ENCODE measurements around the gene THOC7.

The THOC7 gene

GRCh38 chr3:63849175-63849574, 14.4 kb downstream of the THOC7 start:
- Histone ChIP-seq H3K4me3 (ENCODE audit: low read depth, low read length) (no peak overlapping the region), H3K4me2 (ENCODE audit: low read length) (no peak overlapping the region), H3K27ac (no peak overlapping the region), H2AFZ (no peak overlapping the region), H3K36me3 (ENCODE audit: control insufficient read depth, insufficient read depth, low read length) (no peaks in the 10 kb centered on the region), H3K27me3 (ENCODE audit: control insufficient read depth, insufficient read depth, low read length) (no peaks in the 10 kb centered on the region), H3K4me1 (peaks cover 7% of the 10 kb centered on the region), H3K9me3 (ENCODE audit: control insufficient read depth, low read length) (no peaks in the 10 kb centered on the region), H3K9ac (no peak overlapping the region), H3K79me2 (peaks cover 7% of the 10 kb centered on the region)
- TF ChIP-seq, protein P1, sequence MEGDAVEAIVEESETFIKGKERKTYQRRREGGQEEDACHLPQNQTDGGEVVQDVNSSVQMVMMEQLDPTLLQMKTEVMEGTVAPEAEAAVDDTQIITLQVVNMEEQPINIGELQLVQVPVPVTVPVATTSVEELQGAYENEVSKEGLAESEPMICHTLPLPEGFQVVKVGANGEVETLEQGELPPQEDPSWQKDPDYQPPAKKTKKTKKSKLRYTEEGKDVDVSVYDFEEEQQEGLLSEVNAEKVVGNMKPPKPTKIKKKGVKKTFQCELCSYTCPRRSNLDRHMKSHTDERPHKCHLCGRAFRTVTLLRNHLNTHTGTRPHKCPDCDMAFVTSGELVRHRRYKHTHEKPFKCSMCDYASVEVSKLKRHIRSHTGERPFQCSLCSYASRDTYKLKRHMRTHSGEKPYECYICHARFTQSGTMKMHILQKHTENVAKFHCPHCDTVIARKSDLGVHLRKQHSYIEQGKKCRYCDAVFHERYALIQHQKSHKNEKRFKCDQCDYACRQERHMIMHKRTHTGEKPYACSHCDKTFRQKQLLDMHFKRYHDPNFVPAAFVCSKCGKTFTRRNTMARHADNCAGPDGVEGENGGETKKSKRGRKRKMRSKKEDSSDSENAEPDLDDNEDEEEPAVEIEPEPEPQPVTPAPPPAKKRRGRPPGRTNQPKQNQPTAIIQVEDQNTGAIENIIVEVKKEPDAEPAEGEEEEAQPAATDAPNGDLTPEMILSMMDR (IDR thresholded peaks at IDR 0.05) = no peak

DNA sequence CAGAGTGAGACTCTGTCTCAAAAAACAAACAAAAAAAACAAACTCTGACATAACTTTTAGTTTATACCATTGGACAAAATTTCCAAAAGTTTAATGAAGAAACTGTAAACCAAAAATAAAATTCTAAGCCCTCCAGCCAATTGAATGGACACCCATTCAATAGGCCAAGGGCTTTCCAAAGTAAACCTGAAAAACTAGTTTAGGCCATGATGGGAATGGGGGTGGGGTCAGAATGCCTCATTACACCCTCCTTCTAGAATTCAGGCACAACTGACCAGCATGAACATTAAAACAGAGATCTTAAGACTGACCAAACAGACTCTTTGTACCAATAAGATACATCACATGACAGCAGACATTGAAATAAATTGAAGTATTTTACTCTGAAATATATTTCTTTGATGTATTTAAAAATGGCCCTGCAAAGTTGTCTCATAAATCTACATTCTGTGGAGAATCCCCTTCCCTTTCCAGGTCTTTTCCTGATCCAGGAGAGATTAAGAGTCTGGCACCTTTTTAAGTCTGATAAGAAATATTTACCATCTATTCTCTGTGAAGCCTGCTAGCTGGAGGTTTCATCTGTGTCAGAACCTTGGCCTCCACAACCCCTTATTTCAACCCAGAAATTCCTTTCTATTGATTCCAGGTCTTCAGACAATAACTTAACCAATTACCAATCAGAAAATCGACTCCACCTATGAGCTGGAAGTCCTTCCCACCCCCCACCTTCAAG, 15.7 kb downstream of the THOC7 start:
- Histone ChIP-seq H2AFZ (no peak overlapping the region), H3K4me2 (ENCODE audit: low read length) (no peak overlapping the region), H3K9ac (no peak overlapping the region), H3K4me3 (ENCODE audit: low read depth, low read length) (no peak overlapping the region), H3K27me3 (ENCODE audit: control insufficient read depth, insufficient read depth, low read length) (no peaks in the 10 kb centered on the region), H3K9me3 (ENCODE audit: control insufficient read depth, low read length) (no peaks in the 10 kb centered on the region), H3K79me2 (peaks cover 8% of the 10 kb centered on the region), H3K27ac (no peak overlapping the region), H3K36me3 (ENCODE audit: control insufficient read depth, insufficient read depth, low read length) (no peaks in the 10 kb centered on the region), H3K4me1 (peaks cover 7% of the 10 kb centered on the region)
- TF ChIP-seq, protein P1 (IDR thresholded peaks at IDR 0.05) = no peak

DNA sequence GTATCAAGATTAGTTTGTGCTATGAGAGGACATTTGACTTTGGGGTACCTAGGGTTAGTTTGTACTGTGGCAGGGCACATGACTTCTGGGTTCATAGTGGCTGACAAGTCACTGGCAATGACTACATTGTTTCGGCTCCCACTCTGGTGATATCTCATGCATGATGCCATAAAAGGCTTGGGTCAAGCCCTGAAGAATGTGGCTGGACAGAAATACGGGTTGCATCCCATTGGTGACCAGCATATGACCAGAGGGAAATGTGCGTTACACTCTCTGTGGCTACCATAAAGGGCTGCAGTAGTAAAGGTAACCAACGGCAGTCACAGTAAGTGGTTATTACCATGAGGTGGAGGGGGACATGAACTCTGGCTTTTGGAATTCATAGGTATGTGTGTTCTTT, 18.4 kb downstream of the THOC7 start:
- TF ChIP-seq, protein P1 (IDR thresholded peaks at IDR 0.05) = no peak
- no peak overlapping the region for H3K4me3 ChIP-seq (ENCODE audit: low read depth, low read length)
- no peaks in the 10 kb centered on the region for H3K27me3 ChIP-seq (ENCODE audit: control insufficient read depth, insufficient read depth, low read length)
- peaks cover 11% of the 10 kb centered on the region for H3K79me2 ChIP-seq
- H3K4me1 ChIP-seq = peaks cover 7% of the 10 kb centered on the region
- H3K27ac ChIP-seq = no peak overlapping the region
- no peak overlapping the region for H3K4me2 ChIP-seq (ENCODE audit: low read length)
- H3K9ac ChIP-seq = no peak overlapping the region
- H3K9me3 ChIP-seq (ENCODE audit: control insufficient read depth, low read length) = no peaks in the 10 kb centered on the region
- H3K36me3 ChIP-seq (ENCODE audit: control insufficient read depth, insufficient read depth, low read length) = no peaks in the 10 kb centered on the region
- no peak overlapping the region for H2AFZ ChIP-seq

DNA sequence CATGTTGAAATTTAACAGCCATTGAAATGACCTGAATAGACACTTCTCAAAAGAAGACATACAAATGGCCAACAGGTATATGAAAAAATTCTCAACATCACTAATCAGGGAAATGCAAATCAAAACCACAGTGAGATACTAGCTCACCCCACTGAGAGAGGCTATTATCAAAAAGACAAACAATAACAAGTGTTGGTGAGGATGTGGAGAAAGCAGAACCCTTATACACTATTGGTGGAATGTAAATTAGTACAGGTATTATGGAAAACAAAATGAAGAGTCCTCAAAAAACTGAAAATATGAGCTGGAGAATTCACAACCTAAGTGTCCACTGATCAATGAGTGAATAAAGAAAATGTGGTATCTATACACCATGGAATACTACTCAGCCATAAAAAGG, 21.5 kb downstream of the THOC7 start:
- Histone ChIP-seq H3K4me2 (ENCODE audit: low read length) (no peak overlapping the region), H3K27ac (no peak overlapping the region), H3K4me1 (no peaks in the 10 kb centered on the region), H3K9me3 (ENCODE audit: control insufficient read depth, low read length) (no peaks in the 10 kb centered on the region), H2AFZ (no peak overlapping the region), H3K9ac (no peak overlapping the region), H3K79me2 (peaks cover 11% of the 10 kb centered on the region), H3K27me3 (ENCODE audit: control insufficient read depth, insufficient read depth, low read length) (no peaks in the 10 kb centered on the region), H3K36me3 (ENCODE audit: control insufficient read depth, insufficient read depth, low read length) (no peaks in the 10 kb centered on the region), H3K4me3 (ENCODE audit: low read depth, low read length) (no peak overlapping the region)
- TF ChIP-seq, protein P1 (IDR thresholded peaks at IDR 0.05) = no peak

DNA sequence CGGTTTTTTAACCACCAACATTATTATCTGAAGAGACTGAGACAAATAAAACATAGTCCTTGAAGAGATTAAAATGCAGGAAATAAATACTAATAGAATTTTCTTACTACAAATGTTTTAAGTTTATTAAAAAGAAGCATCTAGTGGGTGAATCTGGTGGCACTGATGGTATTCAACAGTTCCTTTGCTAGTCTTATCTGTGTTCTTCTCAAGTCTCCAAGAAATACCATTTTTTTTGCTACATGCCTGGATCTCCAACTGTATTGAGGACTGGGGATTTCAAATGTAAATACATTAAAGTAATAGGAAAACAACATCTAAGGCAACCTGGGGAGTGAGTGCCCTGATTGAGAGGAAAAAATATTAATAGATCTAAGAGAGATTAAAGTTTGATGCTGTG, 21.9 kb downstream of the THOC7 start:
- Histone ChIP-seq H3K27me3 (ENCODE audit: control insufficient read depth, insufficient read depth, low read length) (no peaks in the 10 kb centered on the region), H3K4me3 (ENCODE audit: low read depth, low read length) (no peak overlapping the region), H3K4me1 (no peaks in the 10 kb centered on the region), H3K4me2 (ENCODE audit: low read length) (no peak overlapping the region), H2AFZ (no peak overlapping the region), H3K27ac (no peak overlapping the region), H3K9ac (no peak overlapping the region), H3K36me3 (ENCODE audit: control insufficient read depth, insufficient read depth, low read length) (no peaks in the 10 kb centered on the region), H3K79me2 (peaks cover 11% of the 10 kb centered on the region), H3K9me3 (ENCODE audit: control insufficient read depth, low read length) (no peaks in the 10 kb centered on the region)
- TF ChIP-seq, protein P1 (IDR thresholded peaks at IDR 0.05) = no peak
